Renal cortical epithelial cell (primary cell): Measurements from ENCODE around the gene CWH43. TPM values are rescaled to one million over a fixed set of nuclear protein-coding genes. Genes with fewer than 3 reads are reported as not detected.
"Not testable (repeated sequence)": the region's sequence is repeated elsewhere in the genome, so short reads cannot be mapped to it uniquely, and the experiment has no call there.

ENCODE experiments used
- DNase-seq: peaks from one replicate; pipeline ENCODE4 v3.0.0-alpha.2; 2011; ENCODE audit warnings: low read depth
- total RNA-seq: library from RNA; depleted of rRNA; stranded (reverse); fragments of >200 nt; gene quantifications from 2 replicates; pipeline ENCODE4 v1.2.3, GENCODE V29; 2014

The CWH43 gene
- 0.05 and 13.7 TPM in 2 replicates for total RNA-seq

- DNase-seq: no peak
Observed at GRCh38 chr4:48985976-48986653, at the start of gene CWH43. TSS of gene CWH43 (plus strand) at chr4:48986275. CDS start at chr4:48986430, 155 bp downstream.

GRCh38 chr4:48937033-48937432 lies 49.0 kb upstream of the CWH43 start:
- DNase-seq: no peak

- DNase-seq: no peak
Observed at GRCh38 chr4:48938831-48939230, 47.2 kb upstream of the CWH43 start.

DNA sequence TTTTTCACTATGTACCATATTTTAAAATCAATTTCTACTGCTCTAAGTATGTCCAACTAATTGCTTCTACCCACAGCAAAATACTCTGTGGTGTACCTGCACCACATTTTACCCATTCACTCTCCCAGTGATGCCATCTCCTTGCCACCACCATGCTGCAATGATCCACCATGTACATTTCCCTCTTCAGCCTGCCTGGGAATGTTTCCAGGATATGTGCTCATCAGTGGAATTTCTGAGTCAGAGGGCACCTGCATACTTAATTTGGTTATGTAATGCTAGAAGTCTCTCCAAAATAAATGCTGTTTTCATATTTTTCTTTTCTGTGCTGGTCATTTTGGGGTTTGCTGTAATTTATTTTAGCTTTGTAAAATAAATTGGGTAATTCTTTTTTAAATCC lies 46.3 kb upstream of the CWH43 start:
- DNase-seq: peak; percentile 92

DNA sequence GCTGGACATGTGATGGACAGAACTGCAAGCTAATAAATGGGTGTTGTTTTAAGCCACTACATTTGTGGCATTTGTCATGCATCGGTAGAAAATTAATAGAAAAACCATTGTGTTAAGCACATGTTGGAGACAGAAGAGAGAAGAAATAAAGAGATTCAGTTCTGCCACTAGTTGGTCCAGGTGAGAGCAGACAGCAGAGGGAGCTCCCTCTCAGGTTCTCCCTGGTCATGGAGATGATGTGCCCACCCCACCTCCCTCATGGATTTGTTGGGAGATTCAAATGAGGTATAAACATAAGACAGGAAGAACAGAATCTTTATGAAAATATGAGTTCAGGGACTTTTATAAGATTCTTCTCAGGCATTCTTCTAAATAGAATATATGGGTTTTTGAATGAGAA lies 42.7 kb upstream of the CWH43 start:
- DNase-seq: peak; percentile 35

GRCh38 chr4:48944252-48944651 lies 41.8 kb upstream of the CWH43 start:
- DNase-seq: peak; percentile 75

- no peak for DNase-seq
Observed at GRCh38 chr4:48944756-48945241, 41.3 kb upstream of the CWH43 start.

DNA sequence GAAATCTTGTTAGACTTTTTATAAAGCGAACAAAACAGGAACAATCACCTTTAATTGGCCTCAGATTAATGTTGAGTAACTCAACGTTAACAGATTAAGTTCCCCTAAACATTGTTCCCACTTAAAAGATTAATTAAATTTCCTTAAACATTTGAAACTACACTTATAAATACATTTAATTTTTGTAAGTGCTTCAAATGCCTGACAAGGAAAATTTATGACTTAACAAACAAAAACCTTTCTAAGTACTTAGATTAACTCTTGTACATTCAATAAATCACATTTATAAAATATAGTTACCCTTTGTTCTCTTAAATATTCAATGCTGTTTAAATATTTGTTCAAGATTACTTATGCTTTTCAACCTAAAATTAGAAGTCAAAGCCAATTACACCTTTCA lies 40.1 kb upstream of the CWH43 start:
- no peak for DNase-seq

- no peak for DNase-seq
Observed at GRCh38 chr4:48947731-48948130, 38.3 kb upstream of the CWH43 start.

- peak; percentile 9 for DNase-seq
Observed at GRCh38 chr4:48949086-48949485, 37.0 kb upstream of the CWH43 start.

- peak; percentile 70 for DNase-seq
Observed at GRCh38 chr4:48949518-48950219, 36.4 kb upstream of the CWH43 start.

GRCh38 chr4:48954314-48954713 lies 31.8 kb upstream of the CWH43 start:
- DNase-seq: peak; percentile 46

GRCh38 chr4:48957366-48957765 lies 28.7 kb upstream of the CWH43 start:
- DNase-seq: not testable (repeated sequence)

- DNase-seq: no peak
Observed at GRCh38 chr4:48958582-48958981, 27.5 kb upstream of the CWH43 start.

- DNase-seq: no peak
Observed at GRCh38 chr4:48960988-48961635, 25.0 kb upstream of the CWH43 start.

DNA sequence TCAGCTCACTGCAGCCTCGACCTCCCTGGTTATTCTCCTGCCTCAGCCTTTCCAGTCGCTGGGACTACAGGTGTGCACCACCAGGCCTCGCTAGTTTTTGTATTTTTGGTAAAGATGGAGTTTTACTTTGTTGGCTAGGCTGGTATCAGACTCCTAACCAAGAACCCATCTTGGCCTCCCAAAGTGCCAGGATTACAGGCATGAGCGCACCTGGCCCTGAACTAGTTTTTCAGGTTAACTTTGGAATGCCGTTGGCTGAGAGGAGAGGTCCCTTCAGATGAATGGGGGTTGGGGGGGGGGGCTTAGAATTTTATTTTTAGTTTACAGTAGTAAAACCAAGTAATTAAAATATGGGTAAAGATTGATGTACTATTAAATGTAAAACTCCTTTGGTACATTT lies 23.4 kb upstream of the CWH43 start:
- DNase-seq: no peak

DNA sequence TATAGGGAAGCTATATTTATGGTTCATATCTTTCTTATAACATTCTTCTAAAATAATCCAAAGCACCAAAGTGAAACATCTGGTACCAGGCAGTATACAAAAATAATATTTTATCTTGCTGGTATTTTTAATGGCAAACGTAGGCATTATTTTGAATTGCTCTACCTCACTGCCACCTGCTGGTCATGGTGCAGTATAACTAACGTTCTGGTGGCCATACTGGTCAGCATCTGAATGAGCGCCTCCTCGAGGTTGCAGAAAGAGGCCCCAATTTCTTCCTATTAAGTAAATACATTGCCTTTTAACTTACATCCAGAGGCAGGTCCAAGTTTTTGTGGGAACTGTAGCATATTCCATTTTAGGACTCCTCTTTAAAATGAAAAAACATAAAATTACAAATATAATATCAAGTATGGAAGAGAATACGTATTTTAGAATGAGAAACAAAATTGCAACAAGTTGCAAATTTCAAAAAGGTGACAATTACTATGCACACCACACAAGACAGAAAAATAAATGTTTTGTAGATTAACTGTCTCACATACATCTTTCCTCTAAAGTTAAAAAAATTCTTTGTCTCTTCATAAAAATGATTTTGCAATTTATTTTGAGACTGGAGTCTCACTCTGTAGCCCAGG lies 22.9 kb upstream of the CWH43 start:
- peak; percentile 83 for DNase-seq

DNA sequence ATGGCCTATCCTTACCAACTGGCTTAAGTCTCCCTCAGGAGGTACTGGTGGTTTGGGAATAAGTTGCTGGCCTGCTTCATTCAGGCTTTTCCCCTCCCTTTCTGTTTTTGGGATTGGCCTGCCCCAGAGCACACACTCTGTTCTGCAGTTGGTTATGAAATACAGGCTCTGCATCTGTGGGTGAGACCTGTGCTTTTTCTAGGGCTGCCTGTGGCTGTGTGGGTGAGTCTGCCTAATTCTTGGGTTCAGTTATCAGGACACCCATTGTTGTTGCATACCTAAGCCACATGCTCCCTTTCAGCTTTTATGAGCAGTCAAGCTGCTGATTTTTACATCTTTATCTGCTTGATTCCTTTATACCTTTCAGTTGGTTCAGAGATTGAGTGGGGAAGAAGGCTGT lies 19.0 kb upstream of the CWH43 start:
- DNase-seq: peak; percentile 44

DNA sequence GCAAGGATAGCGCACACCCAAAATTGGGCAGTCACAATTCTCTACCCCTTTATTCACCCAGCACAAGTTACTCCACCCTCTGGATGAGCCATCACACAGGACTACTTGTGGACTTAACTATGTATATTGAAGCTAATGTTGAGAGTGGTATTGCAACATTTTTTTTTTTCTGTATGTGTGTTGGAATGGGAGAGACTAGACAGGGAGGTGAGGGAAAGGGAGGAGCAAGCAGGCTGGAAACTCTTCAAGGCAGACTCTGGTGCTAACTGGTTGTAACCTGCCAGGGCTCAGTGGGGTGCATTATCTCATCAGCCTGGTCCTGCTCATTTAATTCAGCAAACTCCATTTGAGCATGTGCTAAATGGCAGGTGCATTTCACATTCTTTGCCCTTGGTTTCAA lies 18.4 kb upstream of the CWH43 start:
- DNase-seq: peak; percentile 48

GRCh38 chr4:48968814-48969213 lies 17.3 kb upstream of the CWH43 start:
- peak; percentile 80 for DNase-seq

- DNase-seq: peak; percentile 76
Observed at GRCh38 chr4:48970471-48970921, 15.6 kb upstream of the CWH43 start.

DNA sequence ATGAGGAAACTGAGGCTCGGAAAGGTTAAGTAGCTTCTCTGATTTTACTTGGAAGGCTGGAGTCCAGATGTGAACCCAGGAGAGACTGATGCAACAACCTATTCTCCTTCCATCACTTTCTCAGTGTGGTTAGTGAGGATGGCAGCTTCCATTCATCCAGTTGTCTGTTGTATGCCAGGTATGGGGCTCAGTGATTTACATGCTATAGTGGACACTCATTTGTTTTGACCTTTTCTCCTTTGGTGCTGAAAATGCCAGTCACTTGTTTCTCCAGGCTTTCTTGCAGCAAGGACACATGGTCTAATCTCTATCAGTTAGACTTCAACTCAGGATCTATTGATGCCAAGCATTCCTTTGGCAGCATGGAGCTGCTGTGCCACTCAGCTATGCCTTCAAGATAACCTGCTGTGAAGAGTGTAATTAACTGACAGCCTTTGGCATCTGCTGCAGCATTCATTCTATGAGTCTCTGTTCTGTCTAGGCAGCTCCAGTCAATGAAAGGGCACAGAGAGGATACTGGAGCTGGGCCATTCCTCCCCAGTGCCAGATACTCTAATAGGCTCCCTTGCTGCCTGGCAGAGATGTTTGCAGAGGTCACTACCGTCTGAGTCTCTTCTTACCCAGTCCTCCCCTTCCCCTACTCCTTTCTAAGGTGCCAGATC lies 11.0 kb upstream of the CWH43 start:
- no peak for DNase-seq
